ENCODE results near the gene NBPF12. TPM values are rescaled to one million over a fixed set of nuclear protein-coding genes. Genes with fewer than 3 reads are reported as not detected.
"Not testable (repeated sequence)": the region's sequence is repeated elsewhere in the genome, so short reads cannot be mapped to it uniquely, and the experiment has no call there.

The NBPF12 gene
- 1 to 10 TPM; 7.8 to 7.9 TPM for total RNA-seq

- H3K36me3 Mint-ChIP-seq, H3K27me3 Mint-ChIP-seq, H3K9me3 Mint-ChIP-seq, CTCF ChIA-PET: not testable (repeated sequence)
- peak within 1 kb of the TSS; percentile 87 for H3K4me3 Mint-ChIP-seq
- H3K27ac Mint-ChIP-seq, result peak within 1 kb of the TSS; percentile 82
- peak; percentile 94 for DNase-seq
- POLR2A ChIA-PET, result interaction anchor here (1.8 kb wide), 1 partner anchor 146 kb away, joined by 7 read pairs; no protein-coding TSS in a partner anchor
- peaks cover 17% of the 10 kb centered on the region for H3K4me1 Mint-ChIP-seq (ENCODE audit: low read depth)
- intact Hi-C loops (cut with micrococcal nuclease), result loop anchor here (2.0 kb wide), 1 partner anchor 146 kb away; no protein-coding TSS in a partner anchor
These were observed at the start of gene NBPF12 for GRCh38 chr1:146938242-146938902. Gene NBPF12, plus strand, starts transcription at chr1:146938324. Its CDS starts 21,820 bp downstream, at chr1:146960144.

- CTCF ChIA-PET; DNase-seq; H3K27me3 Mint-ChIP-seq; H3K27ac Mint-ChIP-seq; intact Hi-C loops (cut with micrococcal nuclease); H3K4me1 Mint-ChIP-seq (ENCODE audit: low read depth); H3K4me3 Mint-ChIP-seq; POLR2A ChIA-PET; H3K36me3 Mint-ChIP-seq: not testable (repeated sequence)
- peaks cover 11% of the 10 kb centered on the region for H3K9me3 Mint-ChIP-seq
These were observed 46.8 kb upstream of the NBPF12 start for GRCh38 chr1:146891355-146891754.

- H3K27ac Mint-ChIP-seq, result not testable (repeated sequence)
These were observed 45.8 kb upstream of the NBPF12 start for GRCh38 chr1:146892331-146892730.

GRCh38 chr1:146907565-146908261, 30.4 kb upstream of the NBPF12 start:
- DNase-seq; H3K9me3 Mint-ChIP-seq; CTCF ChIA-PET; H3K27ac Mint-ChIP-seq; H3K4me3 Mint-ChIP-seq; POLR2A ChIA-PET; H3K4me1 Mint-ChIP-seq (ENCODE audit: low read depth); H3K36me3 Mint-ChIP-seq; intact Hi-C loops (cut with micrococcal nuclease); H3K27me3 Mint-ChIP-seq: not testable (repeated sequence)

More at GRCh38 chr1:146892331-146892730, 45.8 kb upstream of the NBPF12 start:
- DNase-seq; CTCF ChIA-PET; POLR2A ChIA-PET; H3K27me3 Mint-ChIP-seq; H3K4me3 Mint-ChIP-seq; intact Hi-C loops (cut with micrococcal nuclease); H3K36me3 Mint-ChIP-seq; H3K4me1 Mint-ChIP-seq (ENCODE audit: low read depth): not testable (repeated sequence)
- H3K9me3 Mint-ChIP-seq, result peaks cover 11% of the 10 kb centered on the region

- H3K4me3 Mint-ChIP-seq; H3K4me1 Mint-ChIP-seq (ENCODE audit: low read depth); CTCF ChIA-PET; H3K27ac Mint-ChIP-seq; POLR2A ChIA-PET; H3K27me3 Mint-ChIP-seq; DNase-seq; intact Hi-C loops (cut with micrococcal nuclease); H3K9me3 Mint-ChIP-seq; H3K36me3 Mint-ChIP-seq: not testable (repeated sequence)
These were observed 25.1 kb upstream of the NBPF12 start for GRCh38 chr1:146912975-146913374.

- DNase-seq; POLR2A ChIA-PET; CTCF ChIA-PET; H3K9me3 Mint-ChIP-seq; H3K4me3 Mint-ChIP-seq; H3K27ac Mint-ChIP-seq; H3K36me3 Mint-ChIP-seq; H3K4me1 Mint-ChIP-seq (ENCODE audit: low read depth); H3K27me3 Mint-ChIP-seq; intact Hi-C loops (cut with micrococcal nuclease): not testable (repeated sequence)
These were observed 17.3 kb upstream of the NBPF12 start for GRCh38 chr1:146920811-146921210.

- intact Hi-C loops (cut with micrococcal nuclease); H3K27me3 Mint-ChIP-seq; POLR2A ChIA-PET; DNase-seq; H3K27ac Mint-ChIP-seq; H3K4me1 Mint-ChIP-seq (ENCODE audit: low read depth); CTCF ChIA-PET; H3K36me3 Mint-ChIP-seq; H3K4me3 Mint-ChIP-seq; H3K9me3 Mint-ChIP-seq: not testable (repeated sequence)
These were observed 15.5 kb upstream of the NBPF12 start for GRCh38 chr1:146922614-146923013.

- H3K4me3 Mint-ChIP-seq; H3K27me3 Mint-ChIP-seq; POLR2A ChIA-PET; H3K4me1 Mint-ChIP-seq (ENCODE audit: low read depth); CTCF ChIA-PET; H3K27ac Mint-ChIP-seq; intact Hi-C loops (cut with micrococcal nuclease); H3K36me3 Mint-ChIP-seq; DNase-seq; H3K9me3 Mint-ChIP-seq: not testable (repeated sequence)
These were observed 14.0 kb upstream of the NBPF12 start for GRCh38 chr1:146924106-146924505.

GRCh38 chr1:146926413-146926812, 11.7 kb upstream of the NBPF12 start:
- CTCF ChIA-PET, H3K9me3 Mint-ChIP-seq: not testable (repeated sequence)

GRCh38 chr1:146930225-146930624, 7.9 kb upstream of the NBPF12 start:
- intact Hi-C loops (cut with micrococcal nuclease); POLR2A ChIA-PET; CTCF ChIA-PET; H3K9me3 Mint-ChIP-seq; H3K27ac Mint-ChIP-seq; H3K4me3 Mint-ChIP-seq; DNase-seq; H3K27me3 Mint-ChIP-seq; H3K36me3 Mint-ChIP-seq; H3K4me1 Mint-ChIP-seq (ENCODE audit: low read depth): not testable (repeated sequence)

More at GRCh38 chr1:146926413-146926812, 11.7 kb upstream of the NBPF12 start:
- DNase-seq; intact Hi-C loops (cut with micrococcal nuclease); H3K36me3 Mint-ChIP-seq; H3K27me3 Mint-ChIP-seq; H3K4me1 Mint-ChIP-seq (ENCODE audit: low read depth); H3K4me3 Mint-ChIP-seq; H3K27ac Mint-ChIP-seq; POLR2A ChIA-PET: not testable (repeated sequence)

- H3K4me1 Mint-ChIP-seq (ENCODE audit: low read depth), result peaks cover 10% of the 10 kb centered on the region
- H3K27ac Mint-ChIP-seq; CTCF ChIA-PET; H3K36me3 Mint-ChIP-seq; H3K27me3 Mint-ChIP-seq; intact Hi-C loops (cut with micrococcal nuclease); H3K9me3 Mint-ChIP-seq; H3K4me3 Mint-ChIP-seq; DNase-seq; POLR2A ChIA-PET: not testable (repeated sequence)
These were observed 3.5 kb upstream of the NBPF12 start for GRCh38 chr1:146934390-146935223.

- H3K27me3 Mint-ChIP-seq; intact Hi-C loops (cut with micrococcal nuclease); H3K9me3 Mint-ChIP-seq; CTCF ChIA-PET; H3K36me3 Mint-ChIP-seq: not testable (repeated sequence)
- Mint-ChIP-seq H3K27ac (peak overlapping the region; percentile 49), H3K4me3 (peak overlapping the region; percentile 53), H3K4me1 (ENCODE audit: low read depth) (peaks cover 17% of the 10 kb centered on the region)
- DNase-seq, result peak; percentile 14
- POLR2A ChIA-PET, result interaction anchor here (1.8 kb wide), 1 partner anchor 147 kb away, joined by 7 read pairs; no protein-coding TSS in a partner anchor
These were observed 662 bp upstream of the NBPF12 start for GRCh38 chr1:146937462-146937861.
